MG63 (cell line): ENCODE data around the gene MICB. TPM values are rescaled to one million over a fixed set of nuclear protein-coding genes. Genes with fewer than 3 reads are reported as not detected.
A peak's percentile ranks its signal among the peaks of the same experiment; 100 is the strongest.
"Not testable (repeated sequence)": the region's sequence is repeated elsewhere in the genome, so short reads cannot be mapped to it uniquely, and the experiment has no call there.

ENCODE experiments used
- DNase-seq: peaks from one replicate; pipeline ENCODE4 v3.0.0-alpha.2; 2020
- H3K27me3 ChIP-seq: fragments of 250-450 bp; sonication (Bioruptor Pico); 2 replicates; pipeline ENCODE4 v1.5.1; 2020; ENCODE audit warnings: mild to moderate bottlenecking, moderate library complexity
- H3K36me3 ChIP-seq: fragments of 250-450 bp; sonication (Bioruptor Pico); 2 replicates; pipeline ENCODE4 v1.5.1; 2020; ENCODE audit warnings: mild to moderate bottlenecking, moderate library complexity
- H3K4me3 ChIP-seq: fragments of 250-450 bp; sonication (Bioruptor Pico); 2 replicates; pipeline ENCODE4 v1.5.1; 2020; ENCODE audit warnings: mild to moderate bottlenecking, moderate library complexity
- H3K9me3 ChIP-seq: fragments of 250-450 bp; sonication (Bioruptor Pico); 2 replicates; pipeline ENCODE4 v1.5.1; 2020; ENCODE audit warnings: mild to moderate bottlenecking, moderate library complexity
- total RNA-seq: library from RNA; depleted of rRNA; stranded (reverse); fragments of >200 nt; shearing (Covaris generic); gene quantifications from 2 replicates; pipeline ENCODE4 v1.2.3, GENCODE V29; 2014; ENCODE audit warnings: low replicate concordance

The MICB gene
- total RNA-seq, 1 experiment from 2014 or later: 17.6 TPM

DNA sequence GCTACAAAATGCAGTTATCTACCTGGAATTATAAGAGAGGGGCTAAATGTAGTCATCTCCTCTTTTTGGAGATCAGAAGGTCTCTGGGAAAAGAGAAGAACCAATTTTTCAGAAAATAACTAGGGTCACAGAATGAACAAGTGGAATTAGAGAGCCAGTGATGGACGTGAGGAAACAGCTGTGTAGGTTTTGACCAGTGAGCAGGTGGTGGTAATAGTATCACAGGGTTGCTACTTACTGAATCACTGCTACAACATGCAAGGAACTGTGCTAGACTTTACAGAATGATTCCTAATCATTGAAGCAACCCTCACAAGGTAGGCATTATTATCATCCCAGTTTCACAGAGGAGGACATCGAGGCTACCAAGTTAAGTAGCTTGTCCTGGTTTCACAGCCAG lies 46.7 kb downstream of the MICB start:
- Histone ChIP-seq H3K27me3 (no peaks in the 10 kb centered on the region), H3K36me3 (peaks cover 21% of the 10 kb centered on the region), H3K9me3 (no peaks in the 10 kb centered on the region), H3K4me3 (no peak overlapping the region)
- no peak for DNase-seq

GRCh38 chr6:31545291-31545690 lies 47.3 kb downstream of the MICB start:
- Histone ChIP-seq H3K36me3 (peaks cover 15% of the 10 kb centered on the region), H3K4me3 (no peak overlapping the region), H3K27me3 (no peaks in the 10 kb centered on the region), H3K9me3 (no peaks in the 10 kb centered on the region)
- DNase-seq: no peak

DNA sequence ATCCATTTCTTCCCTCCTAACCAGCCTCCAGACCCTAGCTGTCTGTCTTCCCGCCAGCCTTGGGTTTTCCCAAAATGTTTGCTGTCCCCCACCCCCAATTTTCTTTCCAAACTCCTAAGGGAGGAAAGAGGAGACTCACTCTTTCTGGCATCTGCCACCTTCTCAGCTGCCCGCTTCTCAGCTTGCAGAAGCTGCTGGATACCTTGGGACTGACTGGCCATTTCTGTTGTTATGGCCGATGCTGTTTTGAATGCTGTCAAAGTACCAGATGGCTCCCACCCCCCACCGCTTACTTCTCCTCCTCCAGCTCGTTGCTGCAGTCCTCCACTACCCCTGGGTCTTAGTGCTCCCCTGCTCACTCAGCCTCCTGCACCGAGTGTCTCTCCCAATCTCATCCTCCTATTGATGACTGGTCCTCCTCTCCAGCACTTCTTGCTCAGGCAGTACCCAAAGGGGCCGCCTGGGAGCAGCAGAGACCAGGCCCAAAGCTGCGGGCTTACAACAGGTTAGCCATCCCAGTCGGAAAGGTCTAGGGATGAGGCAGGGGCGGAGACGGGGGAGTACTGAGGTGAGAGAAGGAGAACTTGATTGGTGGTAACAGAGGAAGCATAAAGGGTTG lies 48.5 kb downstream of the MICB start, which contains the start of gene ATP6V1G2:
TSS of gene ATP6V1G2 (minus strand) at position 270 of the 619 bp plus-strand sequence. CDS start at position 221, 49 bp downstream.
- Histone ChIP-seq H3K9me3 (no peaks in the 10 kb centered on the region), H3K27me3 (no peaks in the 10 kb centered on the region), H3K4me3 (peak within 1 kb of the TSS; percentile 61), H3K36me3 (peaks cover 8% of the 10 kb centered on the region; the same call in 1 of the 2 replicates)
- peak; percentile 84 for DNase-seq

GRCh38 chr6:31546958-31547726 lies 49.2 kb downstream of the MICB start, which contains the start of gene NFKBIL1:
TSS of gene NFKBIL1 (plus strand) at chr6:31547608. CDS start at chr6:31547695, 87 bp downstream.
- peak; percentile 94 for DNase-seq
- no peaks in the 10 kb centered on the region for H3K27me3 ChIP-seq
- H3K36me3 ChIP-seq: peaks cover 8% of the 10 kb centered on the region; the same call in 1 of the 2 replicates
- H3K4me3 ChIP-seq: peak within 1 kb of the TSS; percentile 61
- no peaks in the 10 kb centered on the region for H3K9me3 ChIP-seq

DNA sequence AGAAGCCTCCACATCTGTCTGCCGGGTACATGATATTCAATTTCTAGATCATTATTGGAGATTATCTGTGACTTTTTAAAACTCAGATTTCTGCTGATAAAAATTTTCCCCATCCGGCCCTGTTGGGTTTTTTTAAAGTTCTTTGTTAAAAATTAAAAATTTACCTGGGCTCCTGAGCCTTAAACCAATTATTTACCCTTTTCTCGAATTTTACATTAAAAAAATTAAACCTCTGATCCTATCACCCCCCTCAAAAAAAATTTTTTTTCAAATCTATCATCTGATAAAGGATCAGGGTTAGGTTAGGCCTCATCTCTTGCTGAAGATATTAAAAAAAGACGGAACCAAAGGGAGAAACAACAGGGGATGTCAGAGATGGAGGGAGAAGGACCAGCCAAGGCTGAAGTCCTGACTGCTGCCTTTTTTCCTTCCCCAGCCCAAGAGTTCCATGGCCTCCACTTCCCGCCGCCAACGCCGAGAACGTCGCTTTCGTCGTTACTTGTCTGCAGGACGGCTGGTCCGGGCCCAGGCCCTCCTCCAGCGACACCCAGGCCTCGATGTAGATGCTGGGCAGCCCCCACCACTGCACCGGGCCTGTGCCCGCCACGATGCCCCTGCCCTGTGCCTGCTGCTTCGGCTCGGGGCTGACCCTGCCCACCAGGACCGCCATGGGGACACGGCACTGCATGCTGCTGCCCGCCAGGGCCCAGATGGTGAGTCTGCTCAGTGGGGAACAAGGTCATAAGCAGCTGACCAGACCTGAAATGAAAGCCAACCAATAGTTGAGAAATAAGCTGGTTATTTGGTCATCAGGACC lies 50.0 kb downstream of the MICB start:
- H3K27me3 ChIP-seq: no peaks in the 10 kb centered on the region
- peak overlapping the region; percentile 61 for H3K4me3 ChIP-seq
- H3K9me3 ChIP-seq: no peaks in the 10 kb centered on the region
- H3K36me3 ChIP-seq: peaks cover 8% of the 10 kb centered on the region; the same call in 1 of the 2 replicates
- DNase-seq: no peak

DNA sequence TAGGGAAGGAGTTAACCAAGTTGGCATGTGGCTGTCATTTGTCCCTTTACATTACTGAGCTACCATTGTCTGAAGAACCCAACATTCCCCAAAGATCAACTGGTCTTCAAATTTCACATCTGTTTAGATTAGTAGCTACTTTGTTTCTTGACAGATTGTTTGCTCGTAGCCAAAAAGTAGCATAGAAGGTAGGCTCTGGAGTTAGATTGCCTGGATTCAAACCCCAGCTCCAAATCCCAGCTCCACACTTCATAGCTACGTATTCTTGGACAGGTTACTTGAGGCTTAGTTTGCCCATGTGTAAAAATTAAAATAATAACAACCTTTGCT lies 50.6 kb downstream of the MICB start:
- DNase-seq: no peak
- Histone ChIP-seq H3K27me3 (no peaks in the 10 kb centered on the region), H3K36me3 (peaks cover 8% of the 10 kb centered on the region; the same call in 1 of the 2 replicates), H3K9me3 (no peaks in the 10 kb centered on the region), H3K4me3 (peak overlapping the region; percentile 61)

- not testable (repeated sequence) for H3K4me3 ChIP-seq, DNase-seq, H3K9me3 ChIP-seq, H3K27me3 ChIP-seq, H3K36me3 ChIP-seq
Observed at GRCh38 chr6:31551371-31551770, 53.4 kb downstream of the MICB start.

GRCh38 chr6:31556307-31556706 lies 58.4 kb downstream of the MICB start:
- H3K9me3 ChIP-seq: no peaks in the 10 kb centered on the region
- DNase-seq: no peak
- H3K36me3 ChIP-seq: peaks cover 7% of the 10 kb centered on the region
- H3K27me3 ChIP-seq: no peaks in the 10 kb centered on the region
- H3K4me3 ChIP-seq: no peak overlapping the region

- H3K4me3 ChIP-seq: no peak overlapping the region
- H3K36me3 ChIP-seq: peaks cover 7% of the 10 kb centered on the region
- H3K27me3 ChIP-seq: no peaks in the 10 kb centered on the region
- H3K9me3 ChIP-seq: no peaks in the 10 kb centered on the region
- DNase-seq: no peak
Observed at GRCh38 chr6:31557443-31558317, 59.7 kb downstream of the MICB start.

GRCh38 chr6:31558318-31558625 lies 60.3 kb downstream of the MICB start:
- DNase-seq: no peak
- Histone ChIP-seq H3K9me3 (no peaks in the 10 kb centered on the region), H3K27me3 (no peaks in the 10 kb centered on the region), H3K4me3 (no peak overlapping the region), H3K36me3 (peaks cover 7% of the 10 kb centered on the region)

- no peak for DNase-seq
- H3K9me3 ChIP-seq: no peaks in the 10 kb centered on the region
- no peaks in the 10 kb centered on the region for H3K27me3 ChIP-seq
- H3K36me3 ChIP-seq: peaks cover 7% of the 10 kb centered on the region
- H3K4me3 ChIP-seq: no peak overlapping the region
Observed at GRCh38 chr6:31558631-31559500, 60.9 kb downstream of the MICB start.

DNA sequence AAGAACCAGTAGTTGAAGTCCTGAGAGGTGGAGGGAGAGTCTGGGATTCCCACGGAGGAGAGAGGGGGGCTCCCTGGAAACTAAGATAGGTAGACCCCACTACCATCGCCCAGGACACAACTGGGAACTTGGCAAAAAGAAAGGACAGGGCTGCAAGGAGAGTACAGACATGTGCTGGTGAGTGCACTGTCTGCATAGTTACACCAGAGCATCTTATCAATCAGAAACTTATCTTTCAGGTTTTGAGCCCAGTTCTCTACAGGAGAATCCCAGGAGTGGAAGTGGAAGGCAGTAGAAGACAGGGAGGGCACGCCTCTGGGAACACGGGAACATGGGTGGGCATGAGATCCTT lies 61.6 kb downstream of the MICB start:
- Histone ChIP-seq H3K4me3 (no peak overlapping the region), H3K27me3 (no peaks in the 10 kb centered on the region), H3K36me3 (peaks cover 7% of the 10 kb centered on the region), H3K9me3 (no peaks in the 10 kb centered on the region)
- no peak for DNase-seq

GRCh38 chr6:31559958-31560696 lies 62.2 kb downstream of the MICB start:
- peaks cover 7% of the 10 kb centered on the region for H3K36me3 ChIP-seq
- no peaks in the 10 kb centered on the region for H3K27me3 ChIP-seq
- H3K4me3 ChIP-seq: no peak overlapping the region
- DNase-seq: peak; percentile 85
- H3K9me3 ChIP-seq: no peaks in the 10 kb centered on the region

DNA sequence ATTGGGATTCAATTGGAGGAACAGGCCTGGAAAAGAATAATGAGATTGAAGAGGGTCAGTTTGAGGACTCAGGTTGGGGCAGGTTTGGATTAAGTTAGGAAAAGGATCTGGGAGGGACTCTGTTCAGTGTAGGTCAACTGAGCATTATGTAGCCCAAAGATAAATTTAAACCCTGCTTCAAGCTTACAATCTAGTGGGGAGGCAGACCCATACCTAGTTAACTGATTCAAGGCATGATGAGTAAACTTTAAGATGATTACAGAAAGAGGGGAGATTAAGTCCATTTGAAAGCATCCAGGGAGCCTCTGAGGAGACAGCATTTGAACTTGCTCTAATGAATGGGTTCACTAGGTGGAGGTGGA lies 62.7 kb downstream of the MICB start:
- Histone ChIP-seq H3K4me3 (no peak overlapping the region), H3K27me3 (no peaks in the 10 kb centered on the region), H3K36me3 (peaks cover 7% of the 10 kb centered on the region), H3K9me3 (no peaks in the 10 kb centered on the region)
- DNase-seq: no peak
